NOMO-1 treated with DMSO at 0.1 percent for 48 hours (cell line): ENCODE results near the gene PSTPIP2.
A peak's percentile ranks its signal among the peaks of the same experiment; 100 is the strongest.
"Not testable (repeated sequence)": the region's sequence is repeated elsewhere in the genome, so short reads cannot be mapped to it uniquely, and the experiment has no call there.

Experiments
- DNase-seq: peaks from one replicate; lab custom pipeline; 2025; ENCODE audit not compliant: unreplicated experiment; lab: John Stamatoyannopoulos, UW

PSTPIP2 gene

GRCh38 chr18:46071653-46072375 is at the start of gene PSTPIP2:
PSTPIP2 (minus strand) TSS chr18:46072260; CDS start chr18:46072188, 72 bp downstream.
- DNase-seq, result peak; percentile 69

- DNase-seq, result no peak
Observed at GRCh38 chr18:46113751-46114150, 41.7 kb upstream of the PSTPIP2 start.

GRCh38 chr18:46110406-46110805 is 38.3 kb upstream of the PSTPIP2 start:
- DNase-seq, result no peak

- DNase-seq, result no peak
Observed at GRCh38 chr18:46109386-46109785, 37.3 kb upstream of the PSTPIP2 start.

GRCh38 chr18:46104128-46104911 is 32.3 kb upstream of the PSTPIP2 start, which contains the start of gene HAUS1:
HAUS1 (plus strand) TSS chr18:46104385; CDS start chr18:46104412, 27 bp downstream.
- peak; percentile 73 for DNase-seq

GRCh38 chr18:46099463-46099862 is 27.4 kb upstream of the PSTPIP2 start:
- no peak for DNase-seq

GRCh38 chr18:46098616-46098933 is 26.5 kb upstream of the PSTPIP2 start:
- DNase-seq, result no peak

GRCh38 chr18:46097801-46098615 is 25.9 kb upstream of the PSTPIP2 start, which contains the start of gene ATP5F1A:
ATP5F1A (minus strand) TSS chr18:46098296; CDS start chr18:46098231, 65 bp downstream.
- peak; percentile 90 for DNase-seq

GRCh38 chr18:46097431-46097800 is 25.4 kb upstream of the PSTPIP2 start:
- no peak for DNase-seq

GRCh38 chr18:46096651-46097300 is 24.7 kb upstream of the PSTPIP2 start:
- no peak for DNase-seq

- no peak for DNase-seq
Observed at GRCh38 chr18:46095532-46095931, 23.5 kb upstream of the PSTPIP2 start.

GRCh38 chr18:46088501-46088900 is 16.4 kb upstream of the PSTPIP2 start:
- not testable (repeated sequence) for DNase-seq

GRCh38 chr18:46084431-46084830 is 12.4 kb upstream of the PSTPIP2 start:
- no peak for DNase-seq

- no peak for DNase-seq
Observed at GRCh38 chr18:46080156-46080555, 8.1 kb upstream of the PSTPIP2 start.

GRCh38 chr18:46079336-46079735 is 7.3 kb upstream of the PSTPIP2 start:
- no peak for DNase-seq

GRCh38 chr18:46073474-46074331 is 1.6 kb upstream of the PSTPIP2 start:
- peak; percentile 76 for DNase-seq

GRCh38 chr18:46072959-46073358 is 899 bp upstream of the PSTPIP2 start:
- DNase-seq, result no peak

- DNase-seq, result no peak
Observed at GRCh38 chr18:46072376-46072867, 362 bp upstream of the PSTPIP2 start.

GRCh38 chr18:46070815-46071652 is 1.0 kb downstream of the PSTPIP2 start:
- peak; percentile 79 for DNase-seq
